ENCODE data around the gene GOLGA6L1.
"Not testable (repeated sequence)": the region's sequence is repeated elsewhere in the genome, so short reads cannot be mapped to it uniquely, and the experiment has no call there.

GOLGA6L1 gene
- total RNA-seq, result 0 to 0.06 (median 0) reads per million in 18 experiments

- not testable (repeated sequence) for DNase-seq
Observed at GRCh38 chr15:23136722-23137121, at the start of gene GOLGA6L1. GOLGA6L1 (minus strand) TSS chr15:23136822; CDS start chr15:23136731, 91 bp downstream.

DNA sequence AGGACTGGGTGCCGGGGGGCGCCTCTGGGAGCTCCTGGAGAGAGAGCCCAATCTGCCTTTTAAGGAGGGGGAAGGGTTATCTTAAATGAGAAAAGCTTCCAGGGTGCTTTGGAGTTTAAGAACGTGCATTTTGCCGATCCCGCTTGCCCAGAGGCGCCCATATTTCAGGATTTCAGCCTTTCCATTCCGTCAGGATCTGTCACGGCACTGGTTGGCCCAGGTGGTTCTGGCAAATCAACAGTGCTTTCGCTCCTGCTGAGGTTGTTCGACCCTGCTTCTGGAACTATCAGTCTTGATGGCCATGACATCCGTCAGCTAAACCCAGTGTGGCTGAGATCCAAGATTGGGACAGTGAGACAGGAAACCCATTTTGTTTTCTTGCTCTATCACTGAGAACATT, 44.6 kb upstream of the GOLGA6L1 start:
- DNase-seq, result not testable (repeated sequence)

GRCh38 chr15:23180547-23180927, 43.9 kb upstream of the GOLGA6L1 start:
- DNase-seq, result not testable (repeated sequence)

GRCh38 chr15:23179768-23180546, 43.3 kb upstream of the GOLGA6L1 start:
- DNase-seq, result not testable (repeated sequence)

DNA sequence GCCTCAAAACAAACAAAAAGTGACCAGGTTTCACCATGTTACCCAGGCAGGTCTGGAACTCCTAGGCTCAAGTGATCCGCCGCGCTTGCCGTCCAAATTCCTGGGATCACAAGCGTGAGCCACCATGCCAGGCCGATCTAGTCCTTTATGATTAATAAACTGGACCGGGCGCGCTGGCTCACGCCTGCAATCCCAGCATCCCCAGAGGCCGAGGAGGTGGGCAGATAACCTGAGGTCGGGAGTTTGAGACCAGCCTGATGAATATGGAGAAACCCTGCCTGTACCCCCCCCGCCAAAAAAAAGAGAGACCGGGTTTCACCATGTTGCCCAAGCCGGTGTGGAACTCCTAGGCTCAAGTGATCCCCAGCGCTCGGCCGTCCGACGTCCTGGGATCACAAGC, 40.1 kb upstream of the GOLGA6L1 start:
- DNase-seq, result not testable (repeated sequence)

DNA sequence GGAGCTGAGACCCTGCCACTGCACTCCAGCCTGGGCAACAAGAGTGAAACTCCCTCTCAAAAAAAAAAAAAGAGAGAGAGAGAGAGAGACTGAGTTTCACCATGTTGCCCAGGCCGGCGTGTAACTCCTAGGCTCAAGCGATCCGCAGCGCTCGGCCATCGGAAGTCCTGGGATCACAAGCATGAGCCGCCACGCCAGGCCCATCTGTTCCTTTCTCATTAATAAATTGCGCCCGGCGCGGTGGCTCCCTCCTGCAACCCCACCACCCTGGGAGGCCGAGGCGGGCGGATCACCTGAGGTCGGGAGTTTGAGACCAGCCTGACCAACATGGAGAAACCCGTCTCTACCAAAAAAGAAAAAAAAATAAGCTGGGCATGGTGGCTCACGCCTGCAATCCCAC, 39.0 kb upstream of the GOLGA6L1 start:
- DNase-seq, result not testable (repeated sequence)

DNA sequence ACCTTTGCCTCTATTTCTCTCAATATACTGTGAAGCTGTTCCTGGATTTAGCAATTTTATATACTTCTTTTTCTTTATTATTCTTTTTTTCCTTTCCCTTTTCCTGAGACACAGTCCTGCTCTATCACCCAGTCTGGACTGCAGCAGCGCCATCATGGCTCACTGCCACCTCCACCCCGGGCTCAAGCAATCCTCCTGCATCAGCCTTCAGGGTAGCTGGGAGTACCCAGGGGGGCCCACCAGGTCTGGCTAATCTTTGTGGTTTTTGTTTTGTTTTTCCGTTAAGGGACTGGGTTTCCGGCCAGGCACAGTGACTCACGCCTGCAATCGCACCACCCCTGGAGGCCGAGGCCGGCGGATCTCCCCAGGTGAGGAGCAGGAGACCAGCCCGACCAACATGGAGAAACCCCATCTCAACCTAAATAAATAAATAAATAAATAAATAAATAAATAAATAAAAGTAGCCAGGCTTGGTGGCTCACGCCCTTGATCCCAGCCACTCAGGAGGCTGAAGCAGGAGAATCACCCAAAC, 38.1 kb upstream of the GOLGA6L1 start:
- DNase-seq, result not testable (repeated sequence)

DNA sequence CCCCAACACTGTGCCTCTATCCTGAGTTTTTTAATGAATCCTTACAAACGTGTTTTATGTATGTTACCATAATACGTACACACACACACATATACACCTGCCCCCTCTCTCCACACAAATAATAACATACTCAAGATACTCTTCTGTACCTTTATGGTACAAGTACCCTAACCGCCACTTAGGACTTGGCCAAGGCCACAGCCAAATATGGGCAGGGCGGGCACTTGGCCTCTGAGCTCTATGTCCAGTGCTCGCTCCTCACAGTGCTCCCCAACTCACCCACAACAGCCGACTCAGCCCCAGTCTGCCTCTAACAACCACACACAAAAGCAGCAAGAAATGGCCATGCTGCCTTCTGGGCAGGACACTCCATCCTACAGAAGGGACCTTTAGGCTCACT, 3.8 kb downstream of the GOLGA6L1 start:
- DNase-seq, result not testable (repeated sequence)

DNA sequence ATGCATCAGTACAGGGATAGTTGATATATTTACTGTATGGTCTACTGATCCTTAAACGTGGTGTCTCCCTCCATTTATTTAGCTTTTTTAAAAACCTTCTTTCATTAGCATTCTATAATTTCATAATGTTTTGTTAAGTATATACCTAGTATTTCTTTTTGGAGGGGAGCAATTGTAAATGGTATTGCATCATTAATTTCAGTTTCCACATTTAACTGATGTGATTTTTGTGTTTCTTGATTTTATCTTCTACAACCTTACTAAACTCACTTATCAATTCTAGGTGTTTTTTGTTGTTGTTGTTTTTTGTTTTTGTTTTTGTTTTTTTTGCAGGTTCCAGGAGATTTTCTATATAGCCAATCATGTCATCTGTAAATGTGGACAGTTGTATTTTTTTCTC, 18.4 kb downstream of the GOLGA6L1 start:
- no peak for DNase-seq

DNA sequence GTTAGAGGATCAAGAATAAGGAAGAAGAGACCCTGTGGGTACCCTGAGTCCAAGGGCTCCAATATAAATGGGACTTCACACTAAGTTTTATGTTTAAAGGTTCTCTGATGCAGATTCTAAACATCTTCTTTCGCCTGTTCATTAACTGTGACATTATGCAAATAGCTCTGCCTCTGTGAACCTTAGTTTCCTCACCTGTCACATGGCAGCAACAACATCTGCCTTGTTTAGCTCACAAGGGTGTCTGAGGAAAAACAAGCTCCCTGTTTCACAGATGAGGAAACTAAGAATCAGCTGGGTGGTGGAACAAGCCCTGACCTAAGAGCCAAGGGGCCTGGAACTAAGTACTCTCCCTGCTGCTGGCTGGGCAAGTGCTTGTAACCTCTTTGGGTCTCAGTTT, 40.8 kb downstream of the GOLGA6L1 start:
- no peak for DNase-seq

DNA sequence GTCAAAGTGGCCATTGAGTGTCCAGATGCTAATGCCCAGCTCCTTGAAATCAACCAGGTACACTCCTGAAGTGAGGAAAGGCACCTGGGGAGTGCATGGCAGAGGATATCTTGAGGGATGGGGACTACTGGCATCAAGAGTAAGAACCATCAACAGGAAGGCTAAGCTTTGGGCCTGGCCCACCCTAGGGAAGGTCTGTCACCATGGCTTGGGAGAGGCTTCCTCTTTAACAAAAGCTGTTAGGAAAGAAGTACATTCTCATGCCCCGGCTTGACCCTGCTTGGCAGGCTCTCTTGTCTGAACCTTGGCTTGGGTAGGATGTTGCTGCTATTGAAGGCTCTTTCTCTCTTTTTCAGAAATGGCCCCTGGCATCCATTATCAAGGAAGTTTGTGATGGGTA, 53.5 kb downstream of the GOLGA6L1 start:
- no peak for DNase-seq

DNA sequence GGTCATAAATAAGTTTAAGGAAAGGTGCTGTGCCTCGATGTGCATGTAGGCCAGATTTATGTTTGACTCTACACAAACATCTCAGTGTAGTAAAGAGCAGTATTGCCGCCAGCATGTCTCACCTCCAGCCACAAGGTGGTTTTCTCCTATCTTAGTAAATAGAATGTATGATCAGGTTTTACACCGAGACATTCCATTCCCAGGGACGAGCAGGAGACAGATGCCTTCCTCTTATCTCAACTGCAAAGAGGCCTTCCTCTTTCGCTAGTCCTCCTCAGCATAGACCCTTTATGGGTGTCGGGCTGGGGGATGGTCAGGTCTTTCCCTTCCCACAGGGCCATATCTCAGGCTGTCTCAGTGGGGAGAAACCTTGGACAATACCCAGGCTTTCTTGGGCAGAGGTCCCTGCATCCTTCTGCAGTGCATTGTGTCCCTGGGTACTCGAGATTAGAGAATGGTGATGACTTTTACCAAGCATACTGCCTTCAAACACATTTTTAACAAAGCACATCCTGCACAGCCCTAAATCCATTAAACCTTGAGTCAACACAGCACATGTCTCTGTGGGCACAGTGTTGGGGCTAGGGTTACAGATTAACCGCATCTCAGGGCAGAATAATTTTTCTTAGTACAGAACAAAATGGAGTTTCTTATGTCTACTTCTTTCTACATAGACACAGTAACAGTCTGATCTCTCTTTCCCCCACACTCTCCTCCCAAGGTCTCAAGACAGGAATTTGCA, 54.5 kb downstream of the GOLGA6L1 start:
- DNase-seq, result not testable (repeated sequence)

- no peak for DNase-seq
Observed at GRCh38 chr15:23081271-23081670, 55.4 kb downstream of the GOLGA6L1 start.

DNA sequence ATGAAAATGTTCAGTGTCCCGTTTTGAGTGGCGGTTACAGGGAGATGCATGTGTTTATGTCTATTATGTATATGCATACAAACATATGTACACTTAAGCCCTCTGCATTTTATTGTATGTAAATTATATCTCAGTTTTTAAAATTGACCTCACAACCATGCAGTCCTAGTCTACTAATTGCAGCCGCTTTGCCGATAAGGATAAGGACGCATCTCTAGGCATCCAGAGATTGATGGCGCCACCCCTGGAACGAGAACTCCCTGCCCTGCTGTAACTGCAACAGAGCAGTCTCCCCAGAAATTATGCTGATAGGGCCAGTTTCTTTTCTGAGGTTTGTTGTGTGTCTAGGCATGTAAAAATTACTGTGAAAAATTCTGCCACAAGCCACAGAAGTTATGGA, 56.9 kb downstream of the GOLGA6L1 start:
- no peak for DNase-seq

All from inflammatory macrophage (primary cell).